ENCODE measurements around the gene ELP6. TPM values are rescaled to one million over a fixed set of nuclear protein-coding genes. Genes with fewer than 3 reads are reported as not detected.
A peak's percentile ranks its signal among the peaks of the same experiment; 100 is the strongest.

The ELP6 gene
- total RNA-seq, 4 donors from 2014 or later = 9.1 to 22.3 (median 21.3) TPM

DNA sequence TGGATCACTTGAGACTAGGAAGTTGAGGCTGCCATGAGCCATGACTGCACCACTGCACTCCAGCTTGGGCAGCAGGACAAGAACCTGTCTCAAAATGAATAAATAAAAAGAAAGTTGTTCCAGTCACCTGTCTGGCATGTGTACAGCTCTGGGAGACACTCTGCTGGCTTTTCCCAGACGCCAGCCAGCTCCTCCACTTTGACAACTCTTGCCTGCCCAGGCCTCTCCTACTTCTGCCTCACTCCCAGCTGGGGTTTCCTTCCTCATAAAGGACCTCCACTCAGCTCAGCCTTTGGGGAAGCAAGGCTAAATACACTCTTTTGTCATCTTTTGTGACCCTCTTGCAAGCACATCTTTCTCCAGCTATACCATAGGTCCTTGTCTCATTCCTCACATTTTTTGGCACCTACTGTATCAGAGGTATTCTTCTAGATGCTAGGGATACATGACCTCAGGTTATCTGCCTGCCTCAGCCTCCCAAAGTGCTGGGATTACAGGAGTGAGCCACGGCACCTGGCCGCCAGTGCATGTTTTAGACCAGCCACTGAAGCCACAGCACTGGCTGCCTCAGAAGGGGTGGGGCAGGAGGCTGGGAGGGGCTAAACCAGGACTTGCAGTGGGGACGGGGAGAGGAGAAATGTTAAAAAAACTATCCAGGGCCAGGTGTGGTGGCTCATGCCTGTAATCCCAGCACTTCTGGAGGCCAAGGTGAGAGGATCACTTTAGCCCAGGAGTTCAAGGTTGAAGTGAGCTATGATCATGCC, 10.0 kb upstream of the ELP6 start:
- Histone ChIP-seq H3K4me3 (no peak overlapping the region), H3K36me3 (no peaks in the 10 kb centered on the region), H3K27ac (no peak overlapping the region), H3K27me3 (no peaks in the 10 kb centered on the region), H3K4me1 (peaks cover 0 to 17% (median 6%) of the 10 kb centered on the region in 3 donors), H3K9me3 (peaks cover 0 to 9% (median 0%) of the 10 kb centered on the region in 3 donors)
- no peak for DNase-seq
- intact Hi-C loops (cut with DNase I) = loop anchor here (2.0 kb wide), 1 partner anchor 269 kb away; no protein-coding TSS in a partner anchor
- TF ChIP-seq, protein P1, sequence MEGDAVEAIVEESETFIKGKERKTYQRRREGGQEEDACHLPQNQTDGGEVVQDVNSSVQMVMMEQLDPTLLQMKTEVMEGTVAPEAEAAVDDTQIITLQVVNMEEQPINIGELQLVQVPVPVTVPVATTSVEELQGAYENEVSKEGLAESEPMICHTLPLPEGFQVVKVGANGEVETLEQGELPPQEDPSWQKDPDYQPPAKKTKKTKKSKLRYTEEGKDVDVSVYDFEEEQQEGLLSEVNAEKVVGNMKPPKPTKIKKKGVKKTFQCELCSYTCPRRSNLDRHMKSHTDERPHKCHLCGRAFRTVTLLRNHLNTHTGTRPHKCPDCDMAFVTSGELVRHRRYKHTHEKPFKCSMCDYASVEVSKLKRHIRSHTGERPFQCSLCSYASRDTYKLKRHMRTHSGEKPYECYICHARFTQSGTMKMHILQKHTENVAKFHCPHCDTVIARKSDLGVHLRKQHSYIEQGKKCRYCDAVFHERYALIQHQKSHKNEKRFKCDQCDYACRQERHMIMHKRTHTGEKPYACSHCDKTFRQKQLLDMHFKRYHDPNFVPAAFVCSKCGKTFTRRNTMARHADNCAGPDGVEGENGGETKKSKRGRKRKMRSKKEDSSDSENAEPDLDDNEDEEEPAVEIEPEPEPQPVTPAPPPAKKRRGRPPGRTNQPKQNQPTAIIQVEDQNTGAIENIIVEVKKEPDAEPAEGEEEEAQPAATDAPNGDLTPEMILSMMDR (IDR thresholded peaks at IDR 0.05) = no peak
- TF ChIP-seq POLR2A (IDR thresholded peaks at IDR 0.05) = no peak
- WGBS, 2 donors = 18 to 43% methylated on average over 2 to 3 of the region's 4 CpGs

GRCh38 chr3:47522082-47522987, 8.8 kb upstream of the ELP6 start:
- TF ChIP-seq, protein P1 (IDR thresholded peaks at IDR 0.05) = peak; percentile 87 to 96 (median 92)
- TF ChIP-seq POLR2A (IDR thresholded peaks at IDR 0.05) = no peak
- H3K4me1 ChIP-seq = peaks cover 0 to 17% (median 3%) of the 10 kb centered on the region in 3 donors
- intact Hi-C loops (cut with DNase I) = loop anchor here (2.0 kb wide), 1 partner anchor 270 kb away; no protein-coding TSS in a partner anchor
- H3K27ac ChIP-seq = no peak overlapping the region
- H3K4me3 ChIP-seq = no peak overlapping the region
- H3K36me3 ChIP-seq = no peaks in the 10 kb centered on the region
- no peaks in the 10 kb centered on the region for H3K27me3 ChIP-seq
- H3K9me3 ChIP-seq = peaks cover 0 to 4% (median 0%) of the 10 kb centered on the region in 3 donors
- DNase-seq = no peak
- 26 to 49% methylated on average over 11 to 12 of the region's 15 CpGs for WGBS, 2 donors

GRCh38 chr3:47520756-47521155, 7.2 kb upstream of the ELP6 start:
- H3K27me3 ChIP-seq = no peaks in the 10 kb centered on the region
- H3K4me3 ChIP-seq = no peak overlapping the region
- no peak overlapping the region for H3K27ac ChIP-seq
- DNase-seq = no peak
- H3K4me1 ChIP-seq = peaks cover 0 to 17% (median 3%) of the 10 kb centered on the region in 3 donors
- no peaks in the 10 kb centered on the region for H3K36me3 ChIP-seq
- intact Hi-C loops (cut with DNase I) = no loop called here
- TF ChIP-seq, protein P1 (IDR thresholded peaks at IDR 0.05) = no peak
- TF ChIP-seq POLR2A (IDR thresholded peaks at IDR 0.05) = no peak
- no peaks in the 10 kb centered on the region for H3K9me3 ChIP-seq

- intact Hi-C loops (cut with DNase I) = no loop called here
Measured at GRCh38 chr3:47517937-47518336, 4.4 kb upstream of the ELP6 start.

More at GRCh38 chr3:47517937-47518336, 4.4 kb upstream of the ELP6 start:
- no peaks in the 10 kb centered on the region for H3K27me3 ChIP-seq
- no peaks in the 10 kb centered on the region for H3K36me3 ChIP-seq
- peaks cover 0 to 14% (median 3%) of the 10 kb centered on the region in 3 donors for H3K4me1 ChIP-seq
- no peak overlapping the region for H3K4me3 ChIP-seq
- H3K9me3 ChIP-seq = no peaks in the 10 kb centered on the region
- no peak for DNase-seq
- 93% methylated on average over 2 of the region's 2 CpGs for WGBS, 2 donors
- TF ChIP-seq POLR2A (IDR thresholded peaks at IDR 0.05) = no peak
- TF ChIP-seq, protein P1 (IDR thresholded peaks at IDR 0.05) = no peak
- H3K27ac ChIP-seq = no peak overlapping the region
